IMR-90 (cell line): ENCODE data around the gene ALDH3A2. TPM values are rescaled to one million over a fixed set of nuclear protein-coding genes. Genes with fewer than 3 reads are reported as not detected.

Source experiments
- ATAC-seq: fragments of 200-7000 bp; cut with Tn5 transposase; 2 replicates; pipeline ENCODE4 v1.9.1; 2020; ENCODE audit warnings: low read depth, mild to moderate bottlenecking, moderate library complexity
- BruUV-seq: library from RNA; stranded (reverse); fragments of 400-500 nt; replicated peaks from 2 replicates; lab custom pipeline; 2021; lab: Mats Ljungman, UMichigan
- CTCF ChIA-PET: fragments of 300-600 bp; formaldehyde crosslinking; extraction: SDS; loops from one replicate; lab custom pipeline; 2021; ENCODE audit warnings: antibody characterized with exemption; lab: Yijun Ruan, JAX
- POLR2A ChIA-PET: fragments of 300-600 bp; sonication (Branson Sonifier 250); formaldehyde crosslinking; loops from one replicate; lab custom pipeline; 2022; ENCODE audit warnings: antibody characterized with exemption; ENCODE audit not compliant: unreplicated experiment; lab: Charles Lee
- DNase-seq: peaks from one replicate; pipeline ENCODE4 v3.0.0; 2013
- H2AFZ ChIP-seq: replicated peaks from 2 replicates; pipeline ENCODE3; 2013; ENCODE audit warnings: low read length, mild to moderate bottlenecking; ENCODE audit not compliant: poor library complexity
- H2AK5ac ChIP-seq: 2 replicates; pipeline ENCODE4 v1.6.1; 2013; ENCODE audit warnings: low read depth, low read length, inconsistent platforms
- H2AK9ac ChIP-seq: replicated peaks from 2 replicates; pipeline ENCODE3; 2013; ENCODE audit warnings: mild to moderate bottlenecking, low read depth, low read length, moderate library complexity; ENCODE audit not compliant: poor library complexity
- H2BK120ac ChIP-seq: 2 replicates; pipeline ENCODE4 v1.6.1; 2013; ENCODE audit warnings: low read depth, low read length, inconsistent platforms
- H2BK15ac ChIP-seq: 3 replicates; pipeline ENCODE4 v1.6.1; 2013; ENCODE audit warnings: low read depth, low read length, inconsistent platforms
- H2BK20ac ChIP-seq: 2 replicates; pipeline ENCODE4 v1.6.1; 2013; ENCODE audit warnings: low read depth, mild to moderate bottlenecking, inconsistent platforms, low read length, moderate library complexity
- H2BK5ac ChIP-seq: 2 replicates; pipeline ENCODE4 v1.6.1; 2013; ENCODE audit warnings: mild to moderate bottlenecking, low read depth, low read length, inconsistent platforms; ENCODE audit not compliant: poor library complexity, severe bottlenecking
- H3K14ac ChIP-seq: replicated peaks from 2 replicates; pipeline ENCODE4 v1.6.1; 2013; ENCODE audit warnings: low read depth, low read length, inconsistent platforms
- H3K18ac ChIP-seq: 2 replicates; pipeline ENCODE4 v1.6.1; 2013; ENCODE audit warnings: low read depth, low read length, control low read depth
- H3K23ac ChIP-seq: 2 replicates; pipeline ENCODE4 v1.6.1; 2013; ENCODE audit warnings: low read depth, low read length, inconsistent platforms
- H3K27ac ChIP-seq: 2 replicates; pipeline ENCODE4 v1.5.1; 2013; ENCODE audit warnings: mild to moderate bottlenecking, control low read depth, low read length; ENCODE audit not compliant: insufficient read depth
- H3K27me3 ChIP-seq: 2 replicates; pipeline ENCODE4 v1.6.1; 2013; ENCODE audit warnings: low read length; ENCODE audit not compliant: control insufficient read depth, insufficient read depth
- H3K36me3 ChIP-seq: 2 replicates; pipeline ENCODE4 v1.6.1; 2013; ENCODE audit warnings: low read length, mixed read lengths; ENCODE audit not compliant: control insufficient read depth, insufficient read depth
- H3K4ac ChIP-seq: 2 replicates; pipeline ENCODE4 v1.6.1; 2013; ENCODE audit warnings: low read depth, low read length, inconsistent platforms
- H3K4me1 ChIP-seq: 2 replicates; pipeline ENCODE4 v1.6.1; 2013; ENCODE audit warnings: low read length, mixed read lengths; ENCODE audit not compliant: control insufficient read depth, insufficient read depth
- H3K4me2 ChIP-seq: 2 replicates; pipeline ENCODE4 v1.6.1; 2013; ENCODE audit warnings: low read depth, mild to moderate bottlenecking, control low read depth, low read length, moderate library complexity
- H3K4me3 ChIP-seq: 2 replicates; pipeline ENCODE4 v1.5.1; 2013; ENCODE audit warnings: low read depth, mild to moderate bottlenecking, control low read depth, low read length, moderate library complexity; ENCODE audit not compliant: insufficient read depth
- H3K56ac ChIP-seq: 2 replicates; pipeline ENCODE4 v1.6.1; 2013; ENCODE audit warnings: low read length, inconsistent platforms; ENCODE audit not compliant: insufficient read depth; ENCODE audit errors: extremely low read depth
- H3K79me1 ChIP-seq, 2 experiments: 2 replicates each; pipeline ENCODE4 v1.6.1; 2013; ENCODE audit warnings: low read length in 2 of 2, inconsistent platforms in 1 of 2, low read depth in 1 of 2
- H3K9ac ChIP-seq: 2 replicates; pipeline ENCODE4 v1.6.1; 2013; ENCODE audit warnings: low read depth, low read length, control low read depth
- H3K9me1 ChIP-seq: 2 replicates; pipeline ENCODE4 v1.6.1; 2013; ENCODE audit warnings: low read length, inconsistent platforms; ENCODE audit not compliant: insufficient read depth
- H3K9me3 ChIP-seq: 2 replicates; pipeline ENCODE4 v1.6.1; 2013; ENCODE audit warnings: low read length; ENCODE audit not compliant: control insufficient read depth, insufficient read depth
- H4K20me1 ChIP-seq: 2 replicates; pipeline ENCODE4 v1.6.1; 2013; ENCODE audit warnings: low read length, inconsistent platforms; ENCODE audit not compliant: insufficient read depth
- H4K5ac ChIP-seq: 2 replicates; pipeline ENCODE4 v1.6.1; 2013; ENCODE audit warnings: mild to moderate bottlenecking, low read depth, low read length, control low read depth
- H4K8ac ChIP-seq, 2 experiments: 2 replicates each; pipeline ENCODE4 v1.6.1; 2013; ENCODE audit warnings: low read depth in 2 of 2, low read length in 2 of 2, control low read depth in 1 of 2, inconsistent platforms in 1 of 2
- H4K91ac ChIP-seq: 2 replicates; pipeline ENCODE4 v1.6.1; 2013; ENCODE audit warnings: low read depth, low read length, inconsistent platforms; ENCODE audit not compliant: insufficient read depth
- BHLHE40 ChIP-seq: fragments of 150-350 bp; IDR thresholded peaks from 2 replicates; pipeline ENCODE4 v1.6.1; 2016; ENCODE audit warnings: mild to moderate bottlenecking, low read depth, low read length
- CEBPB ChIP-seq: IDR thresholded peaks from 2 replicates; pipeline ENCODE4 v1.6.1; 2012; ENCODE audit warnings: low read depth, low read length, improper control_type of control experiment
- CHD1 ChIP-seq: IDR thresholded peaks from 2 replicates; pipeline ENCODE4 v1.6.1; 2012; ENCODE audit warnings: low read depth, low read length, improper control_type of control experiment
- FOS ChIP-seq: fragments of 150-350 bp; IDR thresholded peaks from 2 replicates; pipeline ENCODE4 v1.6.1; 2016; ENCODE audit warnings: low read depth, low read length
- MAZ ChIP-seq: IDR thresholded peaks from 2 replicates; pipeline ENCODE4 v1.6.1; 2012; ENCODE audit warnings: low read depth, mild to moderate bottlenecking, low read length, improper control_type of control experiment, moderate library complexity, borderline replicate concordance
- RAD21 ChIP-seq: IDR thresholded peaks from 2 replicates; pipeline ENCODE4 v1.6.1; 2012; ENCODE audit warnings: low read length, improper control_type of control experiment
- SMC3 ChIP-seq: fragments of 150-350 bp; IDR thresholded peaks from 2 replicates; pipeline ENCODE4 v1.6.1; 2016; ENCODE audit warnings: low read depth, mild to moderate bottlenecking, antibody characterized with exemption, low read length, moderate library complexity
- WGBS, 2 experiments: methylation state at CpG; one replicate each; pipeline versions ENCODE4 v1.1.5 to v1.1.7; 2013; ENCODE audit warnings: missing lambda C conversion rate in 2 of 2; ENCODE audit not compliant: insufficient read length in 1 of 2; ENCODE audit errors: extremely low coverage in 2 of 2; 5-methylcytosine and 5-hydroxymethylcytosine counted together
- dilution Hi-C: fragments of 300-500 bp; cut with HindIII; formaldehyde crosslinking; loops from one replicate; pipeline ENCODE4 v1.14.3; 2018; ENCODE audit warnings: low sequenced_read_pairs; ENCODE audit not compliant: unreplicated experiment
- in situ Hi-C: fragments of 300-500 bp; cut with MboI; formaldehyde crosslinking; loops from 3 replicates; pipeline ENCODE4 v1.14.3; 2019; ENCODE audit warnings: low sequenced_read_pairs, inconsistent platforms, mixed read lengths
- intact Hi-C: fragments of 100-400 bp; cut with micrococcal nuclease; formaldehyde crosslinking; loops from 2 replicates; pipeline ENCODE4 v1.10.0; 2022
- polyA plus RNA-seq, 3 experiments: library from polyadenylated mRNA; depleted of rRNA; stranded (reverse); fragments of >200 nt; gene quantifications; 2 replicates each; pipeline ENCODE4 v1.2.3, GENCODE V29; 2012; ENCODE audit warnings: low replicate concordance in 1 of 3
- total RNA-seq: library from RNA; depleted of rRNA; stranded (reverse); fragments of >200 nt; gene quantifications from 2 replicates; pipeline ENCODE4 v1.2.3, GENCODE V29; 2012
- TF ChIP-seq, protein P1 (sequence below): fragments of 150-350 bp; IDR thresholded peaks from 2 replicates; pipeline ENCODE4 v1.6.1; 2017; ENCODE audit warnings: mild to moderate bottlenecking, antibody characterized with exemption, low read length, low read depth
- TF ChIP-seq, protein P2 (sequence below): conservative IDR thresholded peaks from 2 replicates; pipeline ENCODE4 v1.5.1; 2012; ENCODE audit warnings: mild to moderate bottlenecking, low read depth, low read length, improper control_type of control experiment
- TF ChIP-seq, protein P3 (sequence below): fragments of 150-350 bp; IDR thresholded peaks from 2 replicates; pipeline ENCODE4 v1.6.1; 2016; ENCODE audit warnings: low read depth, mild to moderate bottlenecking, low read length, moderate library complexity, borderline replicate concordance

ALDH3A2 gene
- total and polyA plus RNA-seq, 2 of the 4 experiments (the other 2 are of a cell fraction): 4.0 to 7.9 TPM

DNA sequence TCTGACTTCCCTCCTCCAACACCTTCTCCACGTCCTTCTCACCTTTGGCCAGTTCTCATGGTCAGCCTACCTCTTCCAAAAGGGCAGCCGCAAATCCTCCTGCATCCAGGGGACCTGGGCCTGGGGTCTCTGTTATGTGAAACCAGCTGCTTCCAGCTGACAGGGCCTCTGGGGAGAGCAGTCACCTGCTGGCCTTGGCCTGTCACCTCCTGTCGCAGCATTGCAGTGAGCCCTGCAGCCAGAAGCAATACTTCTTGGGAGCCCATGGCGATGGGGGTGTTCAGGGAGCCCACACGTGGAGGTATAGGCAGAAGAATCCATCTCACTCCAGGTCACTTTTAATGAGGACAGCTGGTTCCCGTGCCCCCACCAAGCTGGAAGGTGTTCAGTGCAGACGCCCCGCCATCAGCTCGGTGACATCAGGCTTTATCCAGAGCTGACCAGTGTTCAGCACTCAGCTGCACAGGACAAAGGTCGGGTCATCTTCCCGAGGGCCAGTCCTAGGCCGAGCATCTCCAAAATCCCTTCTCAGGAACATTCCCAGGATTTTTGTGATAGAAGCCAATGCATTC is 69.6 kb downstream of the ALDH3A2 start:
- no peaks in the 10 kb centered on the region for H4K20me1 ChIP-seq
- H2BK120ac ChIP-seq: no peak overlapping the region
- dilution Hi-C loops: no loop called here
- BruUV-seq: no TSS peak
- H2BK20ac ChIP-seq: no peak overlapping the region
- no peak overlapping the region for H4K91ac ChIP-seq
- no peak overlapping the region for H2AFZ ChIP-seq
- in situ Hi-C loops: no loop called here
- DNase-seq (no peak), ATAC-seq (no peak)
- H2BK5ac ChIP-seq: no peak overlapping the region
- no peak overlapping the region for H4K5ac ChIP-seq
- ChIA-PET POLR2A (no interaction called here), CTCF (no interaction called here)
- H3K27me3 ChIP-seq: peaks cover 22% of the 10 kb centered on the region; the same call in 1 of the 2 replicates
- WGBS, 2 experiments: 29% methylated on average over 3 of the region's 12 CpGs; no CpG with 5 or more reads in 1 of the 2 experiments
- H3K4me3 ChIP-seq: no peak overlapping the region
- intact Hi-C loops: no loop called here
- no peaks in the 10 kb centered on the region for H3K36me3 ChIP-seq
- H3K79me1 ChIP-seq: no peaks in the 10 kb centered on the region
- no peak overlapping the region for H2AK5ac ChIP-seq
- H3K23ac ChIP-seq: no peak overlapping the region
- H3K18ac ChIP-seq: no peak overlapping the region
- H3K9me1 ChIP-seq: no peaks in the 10 kb centered on the region
- H3K4me1 ChIP-seq: no peaks in the 10 kb centered on the region
- H3K14ac ChIP-seq: no peak overlapping the region
- no peak overlapping the region for H3K4me2 ChIP-seq
- H2AK9ac ChIP-seq: peak overlapping the region; percentile 37
- no peak overlapping the region for H4K8ac ChIP-seq
- no peak overlapping the region for H3K4ac ChIP-seq
- H3K27ac ChIP-seq: no peak overlapping the region
- H3K9me3 ChIP-seq: no peaks in the 10 kb centered on the region
- no peak overlapping the region for H3K56ac ChIP-seq
- TF ChIP-seq SMC3 (no peak), CHD1 (no peak), CEBPB (no peak), BHLHE40 (no peak), RAD21 (no peak), MAZ (no peak), FOS (no peak)
- TF ChIP-seq, protein P1, sequence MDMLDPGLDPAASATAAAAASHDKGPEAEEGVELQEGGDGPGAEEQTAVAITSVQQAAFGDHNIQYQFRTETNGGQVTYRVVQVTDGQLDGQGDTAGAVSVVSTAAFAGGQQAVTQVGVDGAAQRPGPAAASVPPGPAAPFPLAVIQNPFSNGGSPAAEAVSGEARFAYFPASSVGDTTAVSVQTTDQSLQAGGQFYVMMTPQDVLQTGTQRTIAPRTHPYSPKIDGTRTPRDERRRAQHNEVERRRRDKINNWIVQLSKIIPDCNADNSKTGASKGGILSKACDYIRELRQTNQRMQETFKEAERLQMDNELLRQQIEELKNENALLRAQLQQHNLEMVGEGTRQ: no peak
- TF ChIP-seq, protein P2, sequence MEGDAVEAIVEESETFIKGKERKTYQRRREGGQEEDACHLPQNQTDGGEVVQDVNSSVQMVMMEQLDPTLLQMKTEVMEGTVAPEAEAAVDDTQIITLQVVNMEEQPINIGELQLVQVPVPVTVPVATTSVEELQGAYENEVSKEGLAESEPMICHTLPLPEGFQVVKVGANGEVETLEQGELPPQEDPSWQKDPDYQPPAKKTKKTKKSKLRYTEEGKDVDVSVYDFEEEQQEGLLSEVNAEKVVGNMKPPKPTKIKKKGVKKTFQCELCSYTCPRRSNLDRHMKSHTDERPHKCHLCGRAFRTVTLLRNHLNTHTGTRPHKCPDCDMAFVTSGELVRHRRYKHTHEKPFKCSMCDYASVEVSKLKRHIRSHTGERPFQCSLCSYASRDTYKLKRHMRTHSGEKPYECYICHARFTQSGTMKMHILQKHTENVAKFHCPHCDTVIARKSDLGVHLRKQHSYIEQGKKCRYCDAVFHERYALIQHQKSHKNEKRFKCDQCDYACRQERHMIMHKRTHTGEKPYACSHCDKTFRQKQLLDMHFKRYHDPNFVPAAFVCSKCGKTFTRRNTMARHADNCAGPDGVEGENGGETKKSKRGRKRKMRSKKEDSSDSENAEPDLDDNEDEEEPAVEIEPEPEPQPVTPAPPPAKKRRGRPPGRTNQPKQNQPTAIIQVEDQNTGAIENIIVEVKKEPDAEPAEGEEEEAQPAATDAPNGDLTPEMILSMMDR: no peak
- TF ChIP-seq, protein P3, sequence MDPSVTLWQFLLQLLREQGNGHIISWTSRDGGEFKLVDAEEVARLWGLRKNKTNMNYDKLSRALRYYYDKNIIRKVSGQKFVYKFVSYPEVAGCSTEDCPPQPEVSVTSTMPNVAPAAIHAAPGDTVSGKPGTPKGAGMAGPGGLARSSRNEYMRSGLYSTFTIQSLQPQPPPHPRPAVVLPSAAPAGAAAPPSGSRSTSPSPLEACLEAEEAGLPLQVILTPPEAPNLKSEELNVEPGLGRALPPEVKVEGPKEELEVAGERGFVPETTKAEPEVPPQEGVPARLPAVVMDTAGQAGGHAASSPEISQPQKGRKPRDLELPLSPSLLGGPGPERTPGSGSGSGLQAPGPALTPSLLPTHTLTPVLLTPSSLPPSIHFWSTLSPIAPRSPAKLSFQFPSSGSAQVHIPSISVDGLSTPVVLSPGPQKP: no peak
- H2BK15ac ChIP-seq: no peak overlapping the region
- no peak overlapping the region for H3K9ac ChIP-seq
